ENCODE measurements around the gene NUAK1.

Gene NUAK1

DNA sequence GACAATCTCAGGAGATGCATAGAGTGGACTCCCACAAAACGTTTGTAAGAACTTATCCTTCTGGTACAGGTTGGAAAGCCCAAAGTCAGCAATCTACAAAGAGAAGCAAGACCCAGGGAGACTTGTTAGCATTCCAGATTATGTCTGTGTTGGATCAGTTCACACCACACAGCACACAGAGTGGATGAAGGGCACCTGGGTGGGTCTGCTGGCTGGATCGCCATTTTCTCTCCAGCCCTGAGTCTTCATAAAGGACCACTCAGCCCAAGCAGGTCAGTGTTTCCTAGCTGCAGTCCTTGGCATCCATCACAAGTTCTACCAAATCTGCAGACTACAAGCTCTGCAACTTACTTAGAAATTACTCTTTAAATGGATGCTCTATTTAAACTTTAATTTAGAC lies 66.0 kb downstream of the NUAK1 start:
- H3K4me3 ChIP-seq (ENCODE audit: low read length), result no peak overlapping the region
- no peak for DNase-seq (ENCODE audit: low read depth, low spot score)

DNA sequence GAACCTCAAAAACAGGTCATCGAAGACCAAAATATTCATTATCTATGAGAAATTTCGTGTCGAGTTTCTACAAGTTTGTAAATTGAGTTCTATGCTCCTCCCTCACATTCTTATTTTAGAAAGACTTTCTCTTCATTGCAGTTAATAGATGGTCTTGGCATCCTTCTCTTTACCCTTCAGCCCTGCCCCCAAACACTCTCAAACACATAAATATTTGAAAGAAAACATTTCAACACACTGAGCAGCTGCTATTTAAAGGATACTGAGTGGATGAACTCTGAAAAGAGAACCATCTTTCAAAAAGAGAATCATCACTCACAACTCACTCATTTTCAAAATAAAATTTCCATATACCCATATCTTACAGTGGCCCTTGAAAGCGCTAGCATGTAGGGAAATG lies 67.1 kb downstream of the NUAK1 start:
- no peak overlapping the region for H3K4me3 ChIP-seq (ENCODE audit: low read length)
- DNase-seq (ENCODE audit: low read depth, low spot score), result no peak

DNA sequence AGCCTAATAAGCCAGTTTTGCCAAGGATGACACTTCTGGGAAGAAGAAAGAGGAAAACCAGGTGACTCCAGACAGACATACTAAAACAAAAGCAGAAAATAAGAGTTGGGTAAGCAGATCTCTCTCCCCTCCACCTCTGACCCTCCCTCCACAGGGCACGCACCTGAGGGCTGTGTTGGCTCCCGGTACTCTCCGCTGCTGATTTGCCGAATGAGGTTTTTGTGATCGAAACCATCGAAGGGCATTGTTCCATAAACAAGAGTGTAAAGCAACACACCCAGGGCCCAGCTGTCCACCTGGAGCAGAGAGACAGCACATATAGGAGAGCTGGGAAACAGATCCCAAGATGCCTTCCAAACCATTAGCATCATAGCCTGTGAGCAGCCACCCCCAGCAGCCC lies 68.1 kb downstream of the NUAK1 start:
- no peak for DNase-seq (ENCODE audit: low read depth, low spot score)
- no peak overlapping the region for H3K4me3 ChIP-seq (ENCODE audit: low read length)

DNA sequence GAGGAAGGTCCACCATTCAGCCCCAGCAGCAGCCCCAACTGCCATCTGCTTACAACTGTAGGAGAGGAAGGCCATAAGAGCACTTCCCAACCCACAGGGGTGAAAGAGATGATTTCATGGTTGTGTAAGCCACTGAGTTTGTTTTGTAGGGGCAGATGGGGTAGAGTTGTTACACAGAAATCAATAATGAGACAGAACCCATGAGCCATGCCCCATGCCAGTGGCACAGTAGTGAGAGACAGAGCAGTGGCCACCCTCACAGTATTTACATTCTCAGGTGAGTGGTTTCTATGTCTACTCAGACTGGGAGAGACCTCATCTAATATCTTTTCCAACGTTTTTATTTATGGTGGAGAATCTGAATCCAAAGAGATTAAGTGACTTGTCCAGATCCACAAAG lies 68.6 kb downstream of the NUAK1 start:
- no peak for DNase-seq (ENCODE audit: low read depth, low spot score)
- H3K4me3 ChIP-seq (ENCODE audit: low read length), result no peak overlapping the region

DNA sequence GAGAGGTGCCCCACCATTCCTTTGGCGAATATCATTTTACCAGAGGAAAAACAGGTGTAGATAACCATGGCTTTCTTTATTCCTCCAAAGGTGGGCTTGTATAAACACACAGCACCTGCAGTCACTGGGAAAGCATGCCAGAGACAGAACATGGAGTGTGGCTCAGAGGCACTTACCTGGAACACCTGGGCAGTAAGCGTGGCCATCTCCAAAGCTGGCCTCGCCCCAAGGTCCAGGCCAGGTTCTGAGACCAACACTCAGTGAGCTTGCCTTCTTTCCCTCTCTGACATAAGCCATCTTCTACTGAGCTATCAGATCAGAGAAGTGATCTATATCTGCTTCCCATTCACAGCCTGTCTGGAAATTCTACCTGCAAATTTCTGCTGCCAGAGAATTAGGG lies 70.5 kb downstream of the NUAK1 start:
- no peak overlapping the region for H3K4me3 ChIP-seq (ENCODE audit: low read length)
- no peak for DNase-seq (ENCODE audit: low read depth, low spot score)

DNA sequence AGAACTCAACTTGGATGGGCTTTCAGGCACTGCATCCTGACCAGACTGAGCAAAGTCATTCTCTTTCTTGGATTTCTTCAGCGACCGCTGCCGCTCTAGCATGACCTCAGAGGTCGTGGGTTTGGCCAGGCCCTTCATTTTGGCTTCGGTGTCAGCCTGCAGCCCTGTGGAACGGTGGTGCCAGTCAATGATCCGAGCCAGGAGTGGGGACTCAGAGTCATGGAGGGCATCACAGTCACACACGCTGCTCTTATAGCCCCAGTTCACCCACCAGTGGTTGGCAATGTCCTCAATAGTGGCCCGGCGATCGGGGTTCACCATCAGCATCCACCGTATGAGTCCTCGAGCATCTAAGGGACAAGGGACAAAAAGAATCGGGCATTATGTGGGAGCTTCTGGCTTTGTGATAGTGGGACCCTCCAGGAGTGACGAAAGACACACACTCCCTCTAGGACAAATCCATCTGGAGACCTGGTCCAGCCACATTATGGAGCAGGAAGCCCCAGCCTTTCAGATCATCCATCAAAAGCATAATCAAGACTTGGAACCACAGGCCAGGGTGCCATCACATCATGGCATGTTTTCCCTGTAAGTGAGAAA lies 71.0 kb downstream of the NUAK1 start:
- H3K4me3 ChIP-seq (ENCODE audit: low read length), result no peak overlapping the region
- DNase-seq (ENCODE audit: low read depth, low spot score), result no peak

DNA sequence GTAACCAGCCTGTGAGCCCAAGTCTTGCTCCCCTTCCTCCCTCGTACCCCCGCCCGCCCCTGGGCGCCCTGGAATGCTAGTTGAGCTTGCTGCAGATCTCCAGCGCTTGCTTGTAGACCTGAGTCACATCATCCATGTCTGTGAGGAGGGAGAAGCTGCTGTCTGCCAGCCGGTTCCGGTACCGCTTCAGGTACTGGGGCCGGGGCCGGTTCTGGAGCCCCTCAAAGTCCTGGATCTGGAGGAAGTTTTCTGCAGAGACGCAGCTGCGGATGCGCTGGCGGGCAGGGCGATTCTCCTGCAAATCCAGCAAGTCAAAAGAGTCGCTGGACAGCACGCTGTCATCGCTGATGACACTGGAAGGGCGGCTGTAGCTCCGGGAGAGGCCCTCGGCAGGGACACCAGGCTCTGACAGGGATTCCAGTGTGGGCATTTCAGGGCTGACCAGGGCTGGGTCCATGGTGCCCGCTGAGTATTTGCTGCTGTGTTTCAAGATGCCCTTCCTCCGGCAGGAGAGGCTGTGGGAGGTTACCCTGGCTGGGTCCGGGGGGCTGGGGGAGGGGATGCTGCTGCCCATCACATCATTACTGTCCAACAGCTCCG lies 71.9 kb downstream of the NUAK1 start:
- DNase-seq (ENCODE audit: low read depth, low spot score), result no peak
- no peak overlapping the region for H3K4me3 ChIP-seq (ENCODE audit: low read length)

DNA sequence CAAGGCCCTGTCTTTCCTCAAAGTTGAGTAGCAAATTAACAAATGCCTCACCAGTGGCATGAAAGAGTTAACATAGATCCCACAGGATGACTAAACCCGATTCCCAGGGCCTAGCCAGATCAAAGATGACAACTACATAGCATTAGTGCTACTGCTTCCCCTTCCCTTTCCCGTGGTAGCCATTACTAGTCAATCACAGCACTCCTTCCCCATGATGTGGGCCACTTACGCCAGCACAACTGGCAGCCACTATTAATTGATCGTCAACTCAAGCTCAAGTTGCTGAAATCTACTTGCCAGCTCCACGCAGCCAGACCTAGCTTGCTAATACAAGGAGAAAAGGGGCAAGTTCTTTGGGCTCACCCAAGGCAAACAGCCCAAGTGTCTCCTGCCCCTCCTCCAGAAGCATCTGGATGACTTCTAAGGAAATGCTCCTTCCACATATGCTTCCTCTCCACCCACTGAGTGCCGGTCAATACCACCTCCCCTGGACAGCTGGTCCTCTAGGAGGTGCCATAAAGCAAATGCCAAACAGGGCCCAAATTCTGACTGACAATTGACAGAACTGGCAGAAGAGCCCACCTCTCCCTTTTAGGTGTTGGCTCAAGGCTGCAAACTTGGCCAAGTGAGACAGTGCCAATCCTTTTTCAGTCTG lies 72.6 kb downstream of the NUAK1 start:
- no peak overlapping the region for H3K4me3 ChIP-seq (ENCODE audit: low read length)
- DNase-seq (ENCODE audit: low read depth, low spot score), result no peak

DNA sequence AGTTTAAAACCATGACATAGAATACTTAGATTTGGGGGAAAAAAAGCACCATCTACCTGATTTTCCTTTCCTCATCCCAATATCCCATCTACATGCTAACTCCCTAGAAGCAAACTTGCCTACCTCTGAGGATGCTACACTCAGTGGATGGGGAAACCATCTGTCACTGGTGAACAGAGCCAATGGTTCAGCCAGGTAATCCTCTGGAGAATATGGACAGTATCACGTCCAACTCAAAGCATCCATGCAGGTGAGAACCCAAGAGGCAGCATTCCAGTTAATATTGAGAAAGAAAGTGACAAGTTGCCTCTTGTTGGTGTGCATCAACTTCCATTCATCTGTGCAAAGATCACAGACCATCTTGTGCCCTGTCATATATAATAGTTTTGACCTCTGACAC lies 73.2 kb downstream of the NUAK1 start:
- no peak overlapping the region for H3K4me3 ChIP-seq (ENCODE audit: low read length)
- no peak for DNase-seq (ENCODE audit: low read depth, low spot score)

DNA sequence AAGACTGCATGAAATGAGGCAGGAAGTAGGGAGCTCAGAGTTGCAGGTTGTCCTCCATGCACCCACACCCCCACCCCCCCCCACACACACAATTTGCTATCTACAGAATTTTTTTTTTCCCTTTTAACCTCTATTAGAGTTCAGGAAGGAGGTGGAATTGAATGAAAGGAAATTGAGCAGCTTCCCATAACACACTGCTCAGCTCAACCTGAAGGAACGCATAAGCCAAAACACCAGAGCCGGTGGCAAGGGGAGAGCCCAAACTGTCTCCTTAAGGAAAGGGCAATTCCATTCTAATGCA lies 74.1 kb downstream of the NUAK1 start:
- no peak for DNase-seq (ENCODE audit: low read depth, low spot score)
- H3K4me3 ChIP-seq (ENCODE audit: low read length), result no peak overlapping the region

DNA sequence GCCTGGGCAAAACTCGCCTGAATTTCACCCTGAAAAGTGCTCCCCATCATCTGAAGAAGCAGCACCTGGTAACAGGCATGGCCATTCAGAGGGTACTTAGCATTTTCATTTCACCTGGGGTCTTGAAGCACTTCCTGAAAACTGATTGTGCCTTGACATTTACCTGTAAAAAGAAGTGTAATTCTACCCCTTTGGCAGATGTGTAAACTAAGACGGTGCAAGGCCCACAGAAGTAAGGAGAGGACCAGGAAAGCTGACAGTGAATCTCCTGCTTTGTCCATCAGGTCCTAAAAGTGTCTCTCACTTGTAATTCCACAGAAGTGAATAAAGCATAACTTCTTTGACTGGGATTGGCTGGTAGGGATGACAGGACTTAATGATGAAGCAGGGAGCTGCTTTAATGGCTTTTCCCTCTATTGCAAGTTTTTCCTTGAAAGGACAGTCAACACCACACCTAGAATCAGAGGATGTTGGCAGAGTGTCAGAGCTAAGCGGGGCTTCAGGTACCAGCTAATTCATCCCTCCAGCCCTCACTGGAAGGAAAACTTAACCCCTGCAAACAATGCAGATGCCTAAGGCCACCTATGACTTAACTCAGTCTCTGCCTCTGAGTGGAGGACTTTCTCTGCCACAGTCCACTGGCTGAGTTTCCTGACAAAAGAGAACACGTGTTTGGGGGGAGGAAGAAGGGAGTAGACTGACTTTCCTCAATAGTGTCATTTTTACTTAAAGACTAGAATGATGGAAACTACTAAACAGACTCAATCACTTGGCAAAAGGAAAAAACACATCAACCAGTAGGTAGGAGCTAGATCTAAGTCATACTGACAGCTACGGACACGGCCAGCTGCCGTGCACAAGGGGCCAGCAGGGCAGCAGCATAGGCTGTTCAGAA lies 74.7 kb downstream of the NUAK1 start:
- no peak overlapping the region for H3K4me3 ChIP-seq (ENCODE audit: low read length)
- no peak for DNase-seq (ENCODE audit: low read depth, low spot score)

DNA sequence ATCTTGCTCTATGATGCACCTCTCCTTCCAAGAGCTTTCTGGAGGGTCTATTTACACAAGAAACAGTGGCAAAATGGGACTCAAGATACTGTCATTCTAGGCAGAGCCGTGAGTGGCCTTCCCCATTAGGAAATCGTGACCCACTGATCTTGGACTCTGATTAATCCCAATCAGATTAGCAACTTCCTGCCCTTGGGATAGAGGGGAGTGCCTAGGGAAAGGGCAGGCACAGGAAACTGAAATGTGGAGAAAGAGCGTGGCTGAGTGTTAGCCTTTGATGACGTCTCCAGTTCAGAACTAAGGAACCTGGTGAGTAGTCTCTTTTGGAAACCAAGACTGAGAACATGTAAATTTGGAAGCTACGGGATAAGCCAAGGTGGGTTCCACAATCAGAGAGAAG lies 76.1 kb downstream of the NUAK1 start:
- no peak for DNase-seq (ENCODE audit: low read depth, low spot score)
- H3K4me3 ChIP-seq (ENCODE audit: low read length), result no peak overlapping the region

GRCh38 chr12:106058256-106059182 lies 80.2 kb downstream of the NUAK1 start:
- H3K4me3 ChIP-seq (ENCODE audit: low read length), result no peak overlapping the region
- no peak for DNase-seq (ENCODE audit: low read depth, low spot score)

DNA sequence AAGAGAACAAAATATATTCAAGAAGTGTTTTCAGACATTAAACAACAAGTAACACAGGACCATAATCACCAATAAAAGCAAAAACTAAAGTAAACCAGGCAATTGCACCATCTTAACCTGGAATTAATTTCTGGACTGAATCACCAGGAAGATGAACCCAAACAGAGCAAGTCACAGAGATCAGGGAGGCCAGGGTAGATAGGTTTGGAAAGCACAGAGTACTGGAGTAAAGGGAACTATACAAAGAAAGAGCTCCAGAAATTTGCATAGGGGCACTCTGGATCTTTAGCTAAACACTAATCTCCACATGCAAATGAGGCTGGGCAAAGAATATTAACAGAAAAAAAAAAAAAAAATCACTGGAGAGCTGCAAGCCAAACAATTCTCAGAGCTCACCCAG lies 84.7 kb downstream of the NUAK1 start:
- no peak overlapping the region for H3K4me3 ChIP-seq (ENCODE audit: low read length)
- no peak for DNase-seq (ENCODE audit: low read depth, low spot score)

DNA sequence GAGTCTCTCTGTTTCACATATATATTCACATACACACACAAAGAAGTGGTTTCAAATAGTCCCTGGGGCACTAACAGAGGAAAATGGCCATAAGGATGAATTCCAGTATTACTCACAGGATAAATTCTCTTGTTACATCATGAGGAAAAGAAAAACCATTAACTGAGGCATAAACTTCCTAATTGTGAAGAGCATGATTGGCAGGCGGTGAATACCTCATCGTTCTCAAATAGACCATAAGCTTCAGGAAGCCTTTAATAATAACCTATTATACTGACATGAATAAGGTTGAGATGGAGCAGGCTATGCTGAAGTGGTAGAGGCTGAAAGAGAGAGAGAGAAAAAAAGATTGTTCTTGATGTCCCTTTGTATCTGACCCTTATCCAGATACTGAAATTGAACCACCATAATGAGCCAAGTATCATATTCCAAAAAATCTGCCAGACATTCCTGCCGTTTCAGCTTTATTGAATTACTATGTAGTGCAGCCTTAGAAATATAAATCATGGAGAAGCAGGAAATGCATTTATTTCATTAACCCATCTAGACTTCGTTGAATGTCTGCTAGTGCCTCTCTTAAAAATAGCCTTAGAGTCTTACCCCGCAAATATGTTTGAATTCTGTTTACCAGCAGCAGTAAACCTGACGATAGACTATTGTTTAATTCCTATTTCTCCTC lies 86.8 kb downstream of the NUAK1 start:
- H3K4me3 ChIP-seq (ENCODE audit: low read length), result no peak overlapping the region
- DNase-seq (ENCODE audit: low read depth, low spot score), result no peak

DNA sequence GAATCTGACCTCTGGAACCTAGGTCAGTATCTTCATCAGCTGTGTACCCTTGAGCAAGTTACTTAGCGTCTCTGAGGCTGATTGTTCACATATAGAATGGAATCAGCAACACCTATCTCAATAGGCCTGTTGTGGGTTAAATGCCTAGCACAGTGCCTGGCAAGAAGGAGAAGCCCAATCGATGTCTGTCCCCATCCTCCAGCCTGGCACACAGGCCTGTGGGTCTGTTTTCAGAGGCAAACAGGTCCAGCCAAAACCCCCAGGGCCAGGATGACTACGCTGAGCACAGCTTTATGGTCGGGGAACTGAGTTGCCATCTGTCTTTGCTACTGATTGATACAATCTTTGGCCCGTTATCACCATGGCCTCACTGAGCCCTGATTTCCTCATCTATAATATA lies 89.2 kb downstream of the NUAK1 start:
- H3K4me3 ChIP-seq (ENCODE audit: low read length), result no peak overlapping the region

DNA sequence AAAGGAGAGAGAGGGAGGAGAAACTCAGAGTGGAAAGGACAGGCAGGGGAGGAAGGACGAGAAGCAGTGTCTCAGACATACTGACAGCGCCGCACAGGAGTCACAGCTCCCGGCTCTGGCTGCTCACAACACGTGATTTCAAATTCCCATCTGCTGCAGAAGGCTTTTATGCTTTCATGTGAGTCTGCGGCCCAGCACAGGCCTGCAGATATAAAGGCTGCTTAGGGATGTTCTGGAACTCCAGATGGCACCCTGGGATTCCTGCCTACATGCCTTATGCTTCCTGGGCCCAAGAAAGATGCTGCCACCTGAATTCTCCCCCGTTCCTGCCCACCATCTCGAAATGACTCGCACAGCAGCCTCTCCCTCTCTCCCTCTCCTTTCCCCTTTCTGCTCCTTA lies 89.6 kb downstream of the NUAK1 start:
- DNase-seq (ENCODE audit: low read depth, low spot score), result no peak
- H3K4me3 ChIP-seq (ENCODE audit: low read length), result no peak overlapping the region

More for the DNA sequence above, 89.2 kb downstream of the NUAK1 start:
- DNase-seq (ENCODE audit: low read depth, low spot score), result no peak

DNA sequence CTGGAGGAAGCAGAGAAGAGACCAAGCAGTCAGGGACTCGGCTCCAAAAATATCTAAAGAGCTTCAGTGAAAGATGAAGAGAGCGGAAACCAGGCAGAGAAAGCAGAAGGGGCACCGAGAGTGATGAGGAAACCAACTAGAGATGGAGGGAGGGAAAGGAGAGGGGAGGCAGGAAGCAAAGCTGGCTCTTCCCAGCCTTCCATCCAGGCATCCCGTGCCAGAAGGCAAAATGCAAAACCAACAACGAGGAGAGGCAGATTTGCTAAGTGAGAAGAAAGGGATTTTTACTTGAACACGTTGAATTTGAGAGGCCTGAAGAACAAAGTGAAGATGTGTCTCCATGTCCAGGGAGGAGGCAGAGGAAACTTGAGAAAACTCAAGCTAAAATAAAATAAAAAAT lies 90.1 kb downstream of the NUAK1 start:
- H3K4me3 ChIP-seq (ENCODE audit: low read length), result no peak overlapping the region
- no peak for DNase-seq (ENCODE audit: low read depth, low spot score)

DNA sequence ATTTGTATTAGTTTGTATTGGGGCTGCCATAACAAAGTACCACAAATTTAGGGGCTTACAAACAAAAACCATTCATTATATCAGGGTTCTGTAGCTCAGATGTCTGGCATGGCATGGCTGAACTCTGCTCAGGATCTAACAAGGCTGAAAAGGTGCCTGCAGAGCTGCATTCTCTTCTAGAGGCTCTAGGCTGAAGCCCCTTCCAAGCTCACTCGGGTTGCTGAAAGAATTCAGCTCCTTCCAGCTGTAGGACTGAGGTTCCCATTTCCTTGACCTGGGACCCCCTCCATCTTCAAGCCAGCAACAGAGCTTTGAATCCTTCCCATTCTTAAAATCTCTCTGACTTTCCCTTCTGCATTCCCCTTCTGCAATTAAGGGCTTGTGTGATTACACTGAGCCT lies 90.7 kb downstream of the NUAK1 start:
- DNase-seq (ENCODE audit: low read depth, low spot score), result no peak
- H3K4me3 ChIP-seq (ENCODE audit: low read length), result no peak overlapping the region

All from Jurkat, Clone E6-1 (cell line).